ENCODE measurements around the gene PDCL3.

The PDCL3 gene

DNA sequence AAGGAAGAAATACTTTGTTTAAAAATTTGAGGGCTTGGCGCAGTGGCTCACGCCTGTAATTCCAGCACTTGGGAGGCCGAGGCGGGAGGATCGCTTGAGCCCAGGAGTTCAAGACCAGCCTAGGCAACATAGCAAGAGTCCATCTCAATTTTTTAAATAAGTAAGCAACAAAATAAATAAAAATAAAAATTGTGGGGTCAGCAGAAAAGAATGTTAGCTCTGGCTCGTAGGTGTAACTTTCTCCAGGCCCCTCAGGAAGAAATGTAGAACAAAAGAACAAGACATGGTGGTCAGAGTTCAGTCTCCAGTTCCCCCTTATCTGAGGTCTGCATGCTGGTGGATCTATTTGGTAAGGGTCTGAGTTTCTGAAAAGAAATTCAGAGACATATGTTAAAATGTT is 20.4 kb upstream of the PDCL3 start:
- DNase-seq (ENCODE audit: insufficient read length, low spot score): no peak
- no peak for FAIRE-seq
- no peak for TF ChIP-seq POLR2A (IDR thresholded peaks at IDR 0.05; ENCODE audit: low read depth, low read length)

DNA sequence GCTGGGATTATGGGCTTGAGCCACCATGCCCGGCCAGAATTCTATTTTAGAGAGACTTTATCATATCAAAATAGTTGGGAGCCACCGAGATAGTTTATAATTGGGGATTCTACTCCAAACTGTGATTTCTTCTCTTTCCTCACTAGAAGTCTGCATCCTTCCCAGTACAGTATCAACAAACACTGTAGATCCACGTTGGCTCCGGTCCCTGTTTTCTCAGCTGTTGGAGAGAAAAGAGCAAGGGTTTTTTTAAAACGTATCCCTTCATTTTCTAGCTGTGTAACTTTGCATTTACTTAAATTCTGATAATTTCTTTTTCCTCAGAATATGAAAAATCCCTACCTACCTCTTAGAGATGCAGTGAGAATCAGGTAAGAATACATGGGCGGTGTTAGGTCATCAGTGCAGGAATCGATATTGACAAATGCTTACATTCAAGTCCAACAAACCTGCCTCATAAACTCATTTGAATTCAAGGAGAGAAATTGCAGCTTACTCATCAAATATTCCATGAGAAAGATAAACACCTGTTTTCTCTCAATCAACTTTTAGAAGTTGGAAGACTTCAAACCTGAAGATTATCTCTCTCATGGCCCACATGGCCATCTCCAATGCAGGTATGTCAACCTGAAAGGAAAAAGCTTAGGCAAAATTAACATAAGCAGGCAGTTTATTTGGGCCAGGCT is 17.7 kb upstream of the PDCL3 start:
- DNase-seq (ENCODE audit: insufficient read length, low spot score): no peak
- no peak for FAIRE-seq

DNA sequence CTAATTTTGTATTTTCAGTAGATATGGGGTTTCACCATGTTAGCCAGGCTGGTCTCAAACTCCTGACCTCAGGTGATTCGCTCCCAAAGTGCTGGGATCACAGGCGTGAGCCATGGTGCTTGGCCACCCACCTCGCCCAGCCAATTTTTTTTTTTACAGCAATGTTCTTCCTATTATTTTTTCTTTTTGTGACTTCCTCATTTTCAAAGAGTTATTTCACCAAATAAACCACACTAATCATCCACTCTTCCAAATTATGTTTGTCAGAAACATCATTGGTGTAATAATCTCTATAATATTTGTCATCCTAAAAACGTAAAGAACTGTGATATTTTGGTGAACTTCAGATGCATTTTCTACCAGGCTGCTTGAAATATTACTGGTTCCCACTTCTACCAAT is 16.3 kb upstream of the PDCL3 start:
- no peak for DNase-seq (ENCODE audit: insufficient read length, low spot score)
- no peak for TF ChIP-seq POLR2A (IDR thresholded peaks at IDR 0.05; ENCODE audit: low read depth, low read length)
- FAIRE-seq: no peak

More for the DNA sequence above, 17.7 kb upstream of the PDCL3 start:
- no peak for TF ChIP-seq POLR2A (IDR thresholded peaks at IDR 0.05; ENCODE audit: low read depth, low read length)

DNA sequence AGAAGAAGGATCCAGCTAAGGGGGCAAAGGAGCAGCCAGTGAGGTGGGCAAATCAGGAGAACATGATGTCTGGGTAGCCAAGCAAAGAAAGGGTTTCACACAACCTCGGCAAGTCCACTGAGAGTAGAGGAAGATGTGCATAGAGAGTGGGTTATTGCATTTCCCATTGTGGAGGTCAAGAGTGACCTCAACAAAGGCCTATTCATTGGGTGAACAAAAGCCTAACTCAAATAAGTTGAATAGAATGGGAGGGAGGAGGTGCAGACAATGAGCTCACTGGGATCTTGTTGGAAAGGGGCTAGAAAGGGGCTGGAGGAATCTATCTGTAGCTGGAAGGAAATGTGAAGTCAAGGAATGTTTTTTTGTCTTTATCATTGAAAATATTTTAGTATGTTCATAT is 14.0 kb upstream of the PDCL3 start:
- FAIRE-seq (no peak), DNase-seq (ENCODE audit: insufficient read length, low spot score) (no peak)
- no peak for TF ChIP-seq POLR2A (IDR thresholded peaks at IDR 0.05; ENCODE audit: low read depth, low read length)

DNA sequence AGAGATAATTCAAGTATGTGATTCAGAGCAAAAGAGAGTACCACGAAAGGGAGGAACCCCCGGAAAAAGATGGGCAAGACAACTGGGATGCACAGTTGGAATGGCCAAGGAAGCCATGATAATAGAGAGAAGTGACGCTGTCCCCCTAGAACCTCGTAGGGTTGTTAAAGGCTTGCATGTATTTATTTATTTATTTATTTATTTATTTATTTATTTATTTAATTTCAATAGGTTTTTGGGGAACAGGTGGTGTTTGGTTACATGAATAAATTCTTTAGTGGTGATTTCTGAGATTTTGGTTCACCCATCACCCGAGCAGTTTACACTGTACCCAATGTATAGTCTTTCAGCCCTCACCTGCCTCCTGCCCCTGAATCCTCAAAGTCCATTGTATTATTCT is 11.5 kb upstream of the PDCL3 start:
- no peak for TF ChIP-seq POLR2A (IDR thresholded peaks at IDR 0.05; ENCODE audit: low read depth, low read length)
- DNase-seq (ENCODE audit: insufficient read length, low spot score) (no peak), FAIRE-seq (no peak)

DNA sequence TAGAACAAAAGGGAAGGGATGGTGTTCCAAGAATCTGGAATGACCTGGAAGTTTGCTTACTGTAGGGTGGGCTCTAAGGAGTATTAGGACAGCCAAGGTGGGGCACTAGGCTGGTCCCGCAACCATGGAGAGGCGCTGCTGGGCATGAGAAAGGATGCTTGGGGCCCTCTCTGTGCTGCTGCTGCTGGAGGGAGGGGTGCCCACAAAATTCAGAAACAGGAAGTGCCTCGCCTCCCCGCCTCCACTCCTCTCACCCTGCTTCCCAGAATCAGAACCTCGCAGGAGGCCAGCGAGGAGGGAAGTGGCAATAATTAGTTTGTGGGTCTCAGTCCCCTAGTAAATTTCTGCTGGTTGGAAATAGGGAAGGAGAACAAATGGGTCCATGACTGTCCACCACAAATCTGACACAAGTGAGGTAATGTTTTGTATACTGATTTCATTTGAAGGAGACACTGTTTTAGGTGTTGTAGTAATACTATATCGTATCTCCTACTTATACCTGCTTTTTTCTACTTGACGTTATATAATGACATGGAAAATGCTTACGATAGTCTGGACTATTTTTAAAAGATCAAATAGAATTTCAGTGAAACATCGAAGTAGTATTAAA is 7.9 kb upstream of the PDCL3 start:
- FAIRE-seq (no peak), DNase-seq (ENCODE audit: insufficient read length, low spot score) (no peak)
- TF ChIP-seq POLR2A (IDR thresholded peaks at IDR 0.05; ENCODE audit: low read depth, low read length): no peak

DNA sequence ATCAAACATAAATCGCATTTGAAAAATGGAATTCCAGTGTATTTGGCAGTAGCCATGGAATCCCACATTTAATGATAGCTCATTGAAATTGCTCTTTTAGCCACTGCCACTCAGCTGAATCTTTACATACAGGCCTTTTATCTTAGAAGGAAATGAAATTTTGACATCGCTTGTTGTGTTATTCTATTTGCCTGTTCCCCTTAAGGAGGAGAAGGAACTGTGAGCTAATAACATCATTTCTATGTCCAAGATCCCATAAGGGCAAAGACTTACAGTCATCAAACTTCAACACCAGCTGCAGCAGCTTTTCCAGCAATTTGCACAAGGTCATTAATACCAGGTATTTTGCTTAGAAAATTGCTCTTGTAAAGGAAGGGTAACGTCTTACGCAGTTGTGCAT is 6.0 kb upstream of the PDCL3 start:
- FAIRE-seq: no peak

DNA sequence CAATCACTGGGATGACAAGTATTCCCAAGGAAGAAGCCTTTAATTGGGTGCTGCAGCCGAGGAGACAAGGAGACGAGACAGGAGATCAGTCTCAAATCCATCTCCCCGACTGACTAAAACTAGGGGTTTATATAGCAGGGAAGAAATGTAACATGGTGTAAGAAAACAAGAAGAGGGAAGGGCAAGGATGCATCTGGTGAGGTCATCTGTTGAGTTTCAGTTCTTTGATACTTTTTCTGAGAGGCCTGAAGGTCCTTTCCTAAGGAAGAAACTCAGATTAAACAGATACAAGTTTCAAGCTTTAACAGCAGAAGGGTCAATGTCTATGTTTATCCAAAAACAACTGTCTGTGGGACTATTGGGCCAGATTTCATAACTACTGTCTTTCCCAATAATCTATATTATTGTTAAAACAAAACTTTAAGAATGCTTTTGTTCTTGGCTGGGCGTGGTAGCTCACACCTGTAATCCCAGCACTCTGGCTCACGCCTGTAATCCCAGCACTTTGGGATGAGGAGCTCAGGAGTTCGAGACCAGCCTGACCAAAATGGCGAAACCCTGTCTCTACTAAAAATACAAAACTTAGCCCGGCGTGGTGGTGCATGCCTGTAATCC is 2.5 kb upstream of the PDCL3 start:
- FAIRE-seq (no peak), DNase-seq (ENCODE audit: insufficient read length, low spot score) (no peak)
- no peak for TF ChIP-seq POLR2A (IDR thresholded peaks at IDR 0.05; ENCODE audit: low read depth, low read length)

More for the DNA sequence above, 6.0 kb upstream of the PDCL3 start:
- no peak for DNase-seq (ENCODE audit: insufficient read length, low spot score)
- TF ChIP-seq POLR2A (IDR thresholded peaks at IDR 0.05; ENCODE audit: low read depth, low read length): no peak

DNA sequence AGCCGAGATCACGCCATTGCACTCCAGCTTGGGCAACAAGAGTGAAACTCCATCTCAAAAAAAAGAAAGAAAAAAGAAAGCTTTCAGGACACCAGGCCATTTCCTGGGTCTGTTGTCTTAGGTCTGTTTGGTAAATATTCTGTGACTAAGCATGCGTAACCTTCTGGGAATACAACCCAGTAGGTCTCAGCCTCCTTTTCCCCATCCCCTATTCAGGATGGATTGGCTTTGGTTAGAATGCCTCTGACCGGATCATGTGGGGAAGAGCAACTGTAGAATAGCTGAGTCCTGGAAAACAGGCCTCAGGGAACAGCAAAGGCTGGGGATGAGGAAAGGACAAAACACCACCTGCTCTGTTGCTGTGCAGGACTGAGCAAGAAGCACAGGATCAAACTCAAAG is 1.6 kb upstream of the PDCL3 start:
- no peak for FAIRE-seq
- DNase-seq (ENCODE audit: insufficient read length, low spot score): no peak
- TF ChIP-seq POLR2A (IDR thresholded peaks at IDR 0.05; ENCODE audit: low read depth, low read length): no peak

DNA sequence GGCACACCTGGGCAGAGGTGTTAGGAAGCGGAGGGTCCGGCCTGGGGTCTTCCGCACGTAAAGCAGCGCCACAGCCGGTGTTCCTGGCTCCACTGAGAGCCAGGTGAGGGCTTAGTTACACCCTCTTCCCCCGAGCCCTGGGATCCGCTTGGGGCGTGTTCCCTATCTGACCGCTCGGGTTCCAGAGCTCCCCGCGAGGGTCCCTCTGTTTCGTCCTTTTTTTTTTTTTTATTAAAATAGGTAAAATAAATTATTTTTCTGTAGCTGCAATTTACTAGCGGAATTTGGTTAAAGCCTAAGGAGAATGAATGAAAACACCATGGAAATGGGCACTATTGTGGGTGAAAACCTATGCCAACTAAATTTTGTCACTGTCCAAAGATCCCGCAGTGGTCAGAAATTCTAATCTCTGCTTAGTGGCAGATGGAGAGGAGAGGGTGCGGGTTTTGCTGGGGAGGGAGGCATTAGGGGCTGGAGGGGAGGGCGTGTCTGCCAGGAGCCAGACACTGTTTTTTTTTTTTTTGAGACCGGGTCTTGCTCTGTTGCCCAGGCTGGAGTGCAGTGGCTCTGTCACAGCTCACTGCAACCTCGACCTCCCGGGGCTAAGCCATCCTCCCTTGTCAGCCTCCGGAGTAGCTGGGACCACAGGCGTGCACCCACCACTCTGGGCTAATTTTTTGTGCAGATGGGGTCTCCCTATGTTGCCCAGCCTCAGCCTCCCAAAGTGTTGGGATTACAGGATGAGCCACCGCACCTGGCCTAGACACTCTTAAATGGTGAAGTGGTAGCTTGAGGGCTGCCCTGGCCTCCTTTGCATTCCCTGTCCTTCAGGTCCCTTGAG is 834 bp downstream of the PDCL3 start:
- no peak for TF ChIP-seq POLR2A (IDR thresholded peaks at IDR 0.05; ENCODE audit: low read depth, low read length)
- DNase-seq (ENCODE audit: insufficient read length, low spot score) (no peak), FAIRE-seq (no peak)

DNA sequence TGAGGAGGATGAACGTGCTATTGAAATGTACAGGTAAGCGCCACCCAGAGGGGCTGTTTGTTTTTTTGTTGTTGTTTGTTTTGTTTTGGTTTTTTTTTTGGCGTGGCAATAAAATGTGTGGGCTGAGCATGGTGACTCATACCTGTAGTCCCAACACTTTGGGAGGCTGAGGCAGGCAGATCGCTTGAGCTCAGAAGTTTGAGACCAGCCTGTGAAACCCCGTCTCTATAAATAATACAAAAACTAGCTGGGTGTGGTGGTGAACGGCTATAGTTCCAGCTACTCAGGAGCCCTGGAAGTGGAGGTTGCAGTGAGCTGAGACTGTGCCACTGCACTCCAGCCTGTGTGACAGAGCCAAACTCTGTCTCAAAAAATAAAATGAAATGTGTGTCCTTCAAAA is 6.2 kb downstream of the PDCL3 start:
- TF ChIP-seq POLR2A (IDR thresholded peaks at IDR 0.05; ENCODE audit: low read depth, low read length): no peak
- FAIRE-seq (no peak), DNase-seq (ENCODE audit: insufficient read length, low spot score) (no peak)

DNA sequence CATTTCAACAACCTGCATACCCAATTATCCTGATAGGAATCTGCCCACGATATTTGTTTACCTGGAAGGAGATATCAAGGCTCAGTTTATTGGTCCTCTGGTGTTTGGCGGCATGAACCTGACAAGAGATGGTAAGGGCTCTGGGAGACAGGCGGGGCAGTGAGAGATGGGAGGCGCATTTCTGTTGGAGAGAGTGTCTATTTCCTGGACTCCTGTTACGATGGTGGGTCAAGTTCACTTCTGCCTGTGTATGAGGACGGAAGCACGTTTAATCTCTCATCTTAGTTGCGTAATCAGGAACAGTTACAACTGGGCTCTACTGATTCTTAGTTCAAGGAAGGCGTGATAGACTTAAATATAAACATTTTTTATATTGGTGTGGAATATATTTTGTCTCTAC is 8.9 kb downstream of the PDCL3 start:
- FAIRE-seq (no peak), DNase-seq (ENCODE audit: insufficient read length, low spot score) (no peak)
- TF ChIP-seq POLR2A (IDR thresholded peaks at IDR 0.05; ENCODE audit: low read depth, low read length): no peak

DNA sequence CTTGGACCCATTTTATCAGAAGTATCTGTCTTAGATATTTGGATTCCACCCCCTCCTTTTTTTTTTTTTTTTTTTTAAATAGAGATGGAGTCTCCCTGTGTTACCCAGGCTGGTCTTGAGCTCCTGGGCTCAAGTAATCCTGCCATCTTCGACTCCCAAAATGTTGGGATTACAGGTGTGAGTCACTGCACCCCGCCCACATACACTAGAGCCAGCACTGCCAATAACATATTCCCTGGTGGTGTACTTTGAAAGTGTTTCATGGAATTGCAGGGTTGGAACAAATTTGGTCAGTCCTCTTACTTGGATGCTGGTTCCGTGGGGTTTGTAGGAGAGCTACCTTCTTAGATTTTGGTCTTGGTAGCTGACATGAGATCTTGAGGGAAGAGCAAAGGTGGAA is 15.0 kb downstream of the PDCL3 start:
- DNase-seq (ENCODE audit: insufficient read length, low spot score) (peak; percentile 30), FAIRE-seq (no peak)
- TF ChIP-seq POLR2A (IDR thresholded peaks at IDR 0.05; ENCODE audit: low read depth, low read length): no peak

All from H54 (cell line).